ENCODE data around the gene ARHGAP24. TPM values are rescaled to one million over a fixed set of nuclear protein-coding genes. Genes with fewer than 3 reads are reported as not detected.

The ARHGAP24 gene
- polyA plus RNA-seq, 1 of the 3 experiments (the other 2 are of a cell fraction) = 1.4 TPM

DNA sequence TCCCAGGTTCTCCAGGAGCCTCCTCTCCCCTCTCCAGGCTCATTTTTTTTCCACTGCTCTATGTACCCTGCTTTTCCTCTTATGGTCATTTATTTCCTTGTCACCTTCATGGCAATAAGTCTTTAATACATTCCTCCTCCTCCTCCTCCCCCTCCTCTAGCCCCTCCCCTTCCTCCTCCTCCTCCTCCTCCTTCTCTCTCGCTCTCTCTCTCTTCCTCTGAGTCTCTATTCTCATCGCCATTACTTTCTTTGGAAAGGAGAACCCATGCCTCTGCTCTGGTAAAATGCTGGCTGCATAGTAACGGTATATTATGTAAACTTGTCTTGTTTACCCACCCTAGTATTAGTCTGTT lies 35.7 kb downstream of the ARHGAP24 start (continued):
- TF ChIP-seq, protein P1, sequence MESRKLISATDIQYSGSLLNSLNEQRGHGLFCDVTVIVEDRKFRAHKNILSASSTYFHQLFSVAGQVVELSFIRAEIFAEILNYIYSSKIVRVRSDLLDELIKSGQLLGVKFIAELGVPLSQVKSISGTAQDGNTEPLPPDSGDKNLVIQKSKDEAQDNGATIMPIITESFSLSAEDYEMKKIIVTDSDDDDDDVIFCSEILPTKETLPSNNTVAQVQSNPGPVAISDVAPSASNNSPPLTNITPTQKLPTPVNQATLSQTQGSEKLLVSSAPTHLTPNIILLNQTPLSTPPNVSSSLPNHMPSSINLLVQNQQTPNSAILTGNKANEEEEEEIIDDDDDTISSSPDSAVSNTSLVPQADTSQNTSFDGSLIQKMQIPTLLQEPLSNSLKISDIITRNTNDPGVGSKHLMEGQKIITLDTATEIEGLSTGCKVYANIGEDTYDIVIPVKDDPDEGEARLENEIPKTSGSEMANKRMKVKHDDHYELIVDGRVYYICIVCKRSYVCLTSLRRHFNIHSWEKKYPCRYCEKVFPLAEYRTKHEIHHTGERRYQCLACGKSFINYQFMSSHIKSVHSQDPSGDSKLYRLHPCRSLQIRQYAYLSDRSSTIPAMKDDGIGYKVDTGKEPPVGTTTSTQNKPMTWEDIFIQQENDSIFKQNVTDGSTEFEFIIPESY (IDR thresholded peaks at IDR 0.05; ENCODE audit: borderline replicate concordance, low read depth) = no peak
- TF ChIP-seq EZH2phosphoT487 (IDR thresholded peaks at IDR 0.05; ENCODE audit: borderline replicate concordance, low read depth) (no peak), CHD2 (IDR thresholded peaks at IDR 0.05; ENCODE audit: low read length, partially characterized antibody) (no peak), SMC3 (IDR thresholded peaks at IDR 0.05; ENCODE audit: low read depth, low read length) (no peak)

DNA sequence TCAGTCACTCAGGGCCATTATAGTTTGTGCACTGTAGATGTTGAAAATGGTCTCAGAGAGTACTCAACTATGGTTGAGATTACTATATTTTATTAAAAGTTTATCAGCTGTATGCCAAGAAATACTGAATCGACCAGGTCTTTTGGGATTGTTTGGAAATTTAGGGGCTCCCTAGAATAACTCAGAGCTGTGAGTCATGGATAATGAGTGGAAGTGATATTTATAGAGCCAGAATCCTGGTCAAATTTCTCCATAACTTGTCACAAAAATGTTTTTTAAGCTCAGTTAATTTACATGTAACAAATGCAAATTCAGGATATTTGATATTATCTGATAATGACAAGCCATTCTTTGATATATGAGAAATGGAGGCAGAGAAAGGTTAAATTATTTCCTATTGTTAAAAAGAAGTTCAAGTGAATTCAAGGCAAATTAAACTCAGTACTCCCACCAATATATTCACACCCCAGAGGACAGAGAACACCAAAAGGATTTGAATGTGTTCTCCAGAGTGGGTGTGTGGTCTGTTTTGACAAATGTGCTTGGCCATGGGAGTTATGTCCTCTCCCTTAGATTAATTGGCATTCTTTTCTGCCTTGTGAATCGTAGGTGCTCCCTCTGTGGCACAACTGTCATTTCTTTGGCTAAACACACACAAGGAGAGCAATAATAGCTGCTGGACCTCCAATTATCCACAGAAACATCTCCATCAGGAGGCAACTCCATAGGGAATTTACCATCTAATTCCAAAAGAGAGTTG lies 37.7 kb downstream of the ARHGAP24 start:
- H3K79me2 ChIP-seq (ENCODE audit: insufficient read depth) = no peaks in the 10 kb centered on the region
- H3K9me3 ChIP-seq = no peaks in the 10 kb centered on the region
- no peaks in the 10 kb centered on the region for H4K20me1 ChIP-seq (ENCODE audit: insufficient read depth)
- TF ChIP-seq, protein P2, sequence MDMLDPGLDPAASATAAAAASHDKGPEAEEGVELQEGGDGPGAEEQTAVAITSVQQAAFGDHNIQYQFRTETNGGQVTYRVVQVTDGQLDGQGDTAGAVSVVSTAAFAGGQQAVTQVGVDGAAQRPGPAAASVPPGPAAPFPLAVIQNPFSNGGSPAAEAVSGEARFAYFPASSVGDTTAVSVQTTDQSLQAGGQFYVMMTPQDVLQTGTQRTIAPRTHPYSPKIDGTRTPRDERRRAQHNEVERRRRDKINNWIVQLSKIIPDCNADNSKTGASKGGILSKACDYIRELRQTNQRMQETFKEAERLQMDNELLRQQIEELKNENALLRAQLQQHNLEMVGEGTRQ (IDR thresholded peaks at IDR 0.05; ENCODE audit: borderline replicate concordance, low read depth, low read length) = no peak
- TF ChIP-seq TAF1 (IDR thresholded peaks at IDR 0.05; ENCODE audit: borderline replicate concordance, low read depth, low read length) = no peak
- TF ChIP-seq GATA2 (CRISPR knock-in tag; IDR thresholded peaks at IDR 0.05) = no peak
- TF ChIP-seq GABPA (IDR thresholded peaks at IDR 0.05; ENCODE audit: low read depth) = no peak
- TF ChIP-seq YY1 (IDR thresholded peaks at IDR 0.05; ENCODE audit: low read depth) = no peak
- no peak for TF ChIP-seq RXRA (IDR thresholded peaks at IDR 0.05; ENCODE audit: borderline replicate concordance, low read depth)
- TF ChIP-seq SMC3 (IDR thresholded peaks at IDR 0.05; ENCODE audit: low read depth, low read length) = no peak
- TF ChIP-seq RFX5 (IDR thresholded peaks at IDR 0.05; ENCODE audit: low read length) = no peak
- no peak for TF ChIP-seq SIN3A (IDR thresholded peaks at IDR 0.05; ENCODE audit: borderline replicate concordance, low read depth, low read length)
- TF ChIP-seq, protein P3, sequence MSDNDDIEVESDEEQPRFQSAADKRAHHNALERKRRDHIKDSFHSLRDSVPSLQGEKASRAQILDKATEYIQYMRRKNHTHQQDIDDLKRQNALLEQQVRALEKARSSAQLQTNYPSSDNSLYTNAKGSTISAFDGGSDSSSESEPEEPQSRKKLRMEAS (IDR thresholded peaks at IDR 0.05; ENCODE audit: low read depth) = no peak
- no peak for TF ChIP-seq JUND (IDR thresholded peaks at IDR 0.05)
- no peak for TF ChIP-seq RAD21 (IDR thresholded peaks at IDR 0.05; ENCODE audit: low read length)
- no peak for TF ChIP-seq EZH2phosphoT487 (IDR thresholded peaks at IDR 0.05; ENCODE audit: borderline replicate concordance, low read depth)
- TF ChIP-seq POLR2AphosphoS5 (IDR thresholded peaks at IDR 0.05; ENCODE audit: low read depth, low read length) = no peak
- TF ChIP-seq, protein P4, sequence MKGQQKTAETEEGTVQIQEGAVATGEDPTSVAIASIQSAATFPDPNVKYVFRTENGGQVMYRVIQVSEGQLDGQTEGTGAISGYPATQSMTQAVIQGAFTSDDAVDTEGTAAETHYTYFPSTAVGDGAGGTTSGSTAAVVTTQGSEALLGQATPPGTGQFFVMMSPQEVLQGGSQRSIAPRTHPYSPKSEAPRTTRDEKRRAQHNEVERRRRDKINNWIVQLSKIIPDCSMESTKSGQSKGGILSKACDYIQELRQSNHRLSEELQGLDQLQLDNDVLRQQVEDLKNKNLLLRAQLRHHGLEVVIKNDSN (IDR thresholded peaks at IDR 0.05; ENCODE audit: borderline replicate concordance, low read depth) = no peak
- TF ChIP-seq RCOR1 (IDR thresholded peaks at IDR 0.05; ENCODE audit: low read length) = no peak
- TF ChIP-seq, protein P5, sequence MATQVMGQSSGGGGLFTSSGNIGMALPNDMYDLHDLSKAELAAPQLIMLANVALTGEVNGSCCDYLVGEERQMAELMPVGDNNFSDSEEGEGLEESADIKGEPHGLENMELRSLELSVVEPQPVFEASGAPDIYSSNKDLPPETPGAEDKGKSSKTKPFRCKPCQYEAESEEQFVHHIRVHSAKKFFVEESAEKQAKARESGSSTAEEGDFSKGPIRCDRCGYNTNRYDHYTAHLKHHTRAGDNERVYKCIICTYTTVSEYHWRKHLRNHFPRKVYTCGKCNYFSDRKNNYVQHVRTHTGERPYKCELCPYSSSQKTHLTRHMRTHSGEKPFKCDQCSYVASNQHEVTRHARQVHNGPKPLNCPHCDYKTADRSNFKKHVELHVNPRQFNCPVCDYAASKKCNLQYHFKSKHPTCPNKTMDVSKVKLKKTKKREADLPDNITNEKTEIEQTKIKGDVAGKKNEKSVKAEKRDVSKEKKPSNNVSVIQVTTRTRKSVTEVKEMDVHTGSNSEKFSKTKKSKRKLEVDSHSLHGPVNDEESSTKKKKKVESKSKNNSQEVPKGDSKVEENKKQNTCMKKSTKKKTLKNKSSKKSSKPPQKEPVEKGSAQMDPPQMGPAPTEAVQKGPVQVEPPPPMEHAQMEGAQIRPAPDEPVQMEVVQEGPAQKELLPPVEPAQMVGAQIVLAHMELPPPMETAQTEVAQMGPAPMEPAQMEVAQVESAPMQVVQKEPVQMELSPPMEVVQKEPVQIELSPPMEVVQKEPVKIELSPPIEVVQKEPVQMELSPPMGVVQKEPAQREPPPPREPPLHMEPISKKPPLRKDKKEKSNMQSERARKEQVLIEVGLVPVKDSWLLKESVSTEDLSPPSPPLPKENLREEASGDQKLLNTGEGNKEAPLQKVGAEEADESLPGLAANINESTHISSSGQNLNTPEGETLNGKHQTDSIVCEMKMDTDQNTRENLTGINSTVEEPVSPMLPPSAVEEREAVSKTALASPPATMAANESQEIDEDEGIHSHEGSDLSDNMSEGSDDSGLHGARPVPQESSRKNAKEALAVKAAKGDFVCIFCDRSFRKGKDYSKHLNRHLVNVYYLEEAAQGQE (IDR thresholded peaks at IDR 0.05; ENCODE audit: low read depth, low read length) = no peak
- TF ChIP-seq TEAD4 (IDR thresholded peaks at IDR 0.05; ENCODE audit: borderline replicate concordance, insufficient read depth) = no peak
- no peak for TF ChIP-seq MEF2A (IDR thresholded peaks at IDR 0.05; ENCODE audit: borderline replicate concordance, low read depth)
- no peak for TF ChIP-seq NRF1 (IDR thresholded peaks at IDR 0.05; ENCODE audit: low read depth, low read length)
- ChIA-PET CTCF (no interaction called here), POLR2A (no interaction called here)
- no peak overlapping the region for H3K4me3 ChIP-seq (ENCODE audit: low read depth in 2 of 2, low read length in 1 of 2)
- no peaks in the 10 kb centered on the region for H3K27me3 ChIP-seq (ENCODE audit: insufficient read depth)
- no peak overlapping the region for H3K9ac ChIP-seq
- H3F3A ChIP-seq (replicated peaks; ENCODE audit: insufficient read depth) = no peaks in the 10 kb centered on the region
- H3K4me2 ChIP-seq = no peak overlapping the region
- 19% methylated on average over 2 of the region's 2 CpGs for WGBS (ENCODE audit: low lambda C conversion rate)
- H3K9me2 ChIP-seq = no peaks in the 10 kb centered on the region
- 0 out of 4 replicates have a peak, but pooled peaks cover 0 to 5% of the 10 kb centered on the region in 2 experiments for H3K4me1 ChIP-seq (ENCODE audit: control insufficient read depth in 1 of 2, insufficient read depth in 2 of 2, low read depth in 1 of 2, low read length in 1 of 2)
- no peak overlapping the region for H2AFZ ChIP-seq (ENCODE audit: low read depth)
- no peak overlapping the region for H3K27ac ChIP-seq (ENCODE audit: low read depth in 2 of 2, low read length in 1 of 2)
- no peak for DNase-seq
- H3K36me3 ChIP-seq (replicated peaks in 1 of 2; ENCODE audit: control insufficient read depth in 1 of 2, insufficient read depth in 2 of 2, low read length in 1 of 2) = no peaks in the 10 kb centered on the region

Measured in SK-N-SH (cell line).